GM21723 (cell line): ENCODE measurements around the gene GRWD1.

Experiments
- ATAC-seq: cut with Tn5 transposase; IDR thresholded peaks from one replicate; pipeline ENCODE4 v1.9.1; 2021; ENCODE audit warnings: mild to moderate bottlenecking, moderate library complexity; ENCODE audit not compliant: unreplicated experiment

Gene GRWD1

DNA sequence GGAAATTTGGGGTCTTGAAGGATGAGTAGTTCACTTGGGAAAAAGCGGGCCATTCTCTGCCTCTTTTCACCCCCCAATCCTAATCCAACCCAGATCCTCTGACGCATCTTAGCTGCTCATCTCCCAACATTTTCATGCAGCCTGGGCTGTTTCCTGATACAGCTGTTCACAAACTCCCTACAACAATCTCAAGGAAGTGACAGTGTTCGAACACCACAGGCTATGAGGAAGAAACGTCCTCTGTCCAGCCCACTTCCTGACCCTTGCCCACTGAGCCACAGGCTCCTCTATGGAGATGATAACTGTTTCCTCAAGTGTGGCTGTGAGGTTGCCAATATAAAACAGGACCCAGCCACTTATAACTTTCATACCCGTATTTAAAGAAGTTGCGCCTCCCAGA is 49.6 kb downstream of the GRWD1 start:
- no peak for ATAC-seq

DNA sequence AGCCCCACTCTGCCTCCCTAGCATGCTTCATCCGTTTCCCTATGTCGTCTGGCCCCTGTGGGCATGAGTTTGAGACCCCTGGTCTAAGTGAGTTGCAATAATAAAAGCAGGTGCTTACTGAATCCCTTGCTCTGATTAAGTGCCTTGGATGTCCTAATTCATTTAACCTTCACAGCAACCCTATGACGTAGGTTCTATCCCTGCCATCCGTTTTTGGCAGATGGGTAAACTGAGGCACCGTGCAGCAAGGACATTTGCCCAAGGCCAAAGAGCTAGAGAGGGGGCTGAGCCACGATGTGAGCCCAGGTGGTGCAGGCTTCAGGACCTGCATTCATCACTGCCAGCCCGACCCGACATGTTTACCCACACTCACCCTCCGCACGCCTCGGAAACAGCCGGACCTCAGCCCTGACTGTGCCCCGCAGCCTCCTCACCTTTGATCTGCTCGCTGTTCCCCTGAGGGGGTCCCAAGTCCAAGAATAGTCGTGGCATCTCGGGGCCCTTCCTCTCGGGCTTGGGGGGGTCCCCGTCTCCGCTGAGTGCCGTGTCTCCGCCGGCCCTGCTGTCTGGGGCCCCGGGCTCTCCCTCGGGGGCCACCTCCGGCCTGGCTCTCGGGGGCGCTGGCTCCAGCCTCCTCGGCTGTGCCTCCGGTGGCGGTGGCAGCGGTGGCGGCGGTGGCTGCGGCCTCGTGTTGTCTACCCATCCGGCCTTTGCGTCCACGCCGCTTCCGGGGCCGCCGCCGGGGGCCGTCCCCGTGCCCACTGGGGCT is 51.4 kb downstream of the GRWD1 start:
- ATAC-seq, result no peak

DNA sequence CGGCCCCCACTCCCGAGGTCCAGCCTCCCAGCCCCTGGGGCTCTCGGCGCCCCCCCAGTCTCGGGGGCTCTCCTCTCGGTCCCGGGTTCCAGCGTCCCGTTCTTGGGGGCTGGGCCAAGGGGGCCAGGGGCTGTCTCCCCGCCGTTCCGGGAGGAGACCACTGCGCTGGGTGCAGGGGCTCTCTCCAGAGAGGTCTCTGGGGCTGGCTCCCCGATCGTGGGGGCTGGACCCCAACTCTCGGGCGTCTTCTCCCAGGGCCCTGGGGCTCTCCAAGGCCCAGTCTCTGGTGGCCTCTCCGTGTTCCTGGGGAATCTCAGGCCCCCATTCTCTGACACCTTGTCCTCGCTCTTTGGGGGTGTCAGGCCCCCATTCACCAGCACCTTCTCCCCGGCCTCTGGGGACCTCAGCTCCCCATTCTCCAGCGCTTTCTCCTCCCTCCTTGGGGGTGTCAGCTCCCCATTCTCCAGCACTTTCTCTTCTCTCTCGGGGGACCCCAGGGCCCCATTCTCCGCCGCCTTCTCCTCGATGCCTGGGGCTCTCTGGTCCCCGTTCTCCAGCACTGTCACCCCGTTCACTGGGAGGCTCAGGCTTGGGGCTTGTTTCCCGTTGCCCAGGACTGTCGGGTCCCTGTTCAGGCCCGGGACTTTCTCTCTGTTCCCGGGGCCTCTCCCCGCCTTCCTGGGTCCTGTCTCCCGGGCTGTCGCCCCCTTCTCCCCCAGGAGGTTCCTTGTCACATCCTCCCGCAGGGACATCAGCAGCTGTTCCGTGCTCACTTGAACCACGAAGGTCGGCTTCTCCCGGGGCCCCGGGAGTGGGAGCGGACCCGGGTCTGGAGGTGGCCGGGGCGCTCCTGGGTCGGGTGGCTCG is 52.2 kb downstream of the GRWD1 start:
- no peak for ATAC-seq

DNA sequence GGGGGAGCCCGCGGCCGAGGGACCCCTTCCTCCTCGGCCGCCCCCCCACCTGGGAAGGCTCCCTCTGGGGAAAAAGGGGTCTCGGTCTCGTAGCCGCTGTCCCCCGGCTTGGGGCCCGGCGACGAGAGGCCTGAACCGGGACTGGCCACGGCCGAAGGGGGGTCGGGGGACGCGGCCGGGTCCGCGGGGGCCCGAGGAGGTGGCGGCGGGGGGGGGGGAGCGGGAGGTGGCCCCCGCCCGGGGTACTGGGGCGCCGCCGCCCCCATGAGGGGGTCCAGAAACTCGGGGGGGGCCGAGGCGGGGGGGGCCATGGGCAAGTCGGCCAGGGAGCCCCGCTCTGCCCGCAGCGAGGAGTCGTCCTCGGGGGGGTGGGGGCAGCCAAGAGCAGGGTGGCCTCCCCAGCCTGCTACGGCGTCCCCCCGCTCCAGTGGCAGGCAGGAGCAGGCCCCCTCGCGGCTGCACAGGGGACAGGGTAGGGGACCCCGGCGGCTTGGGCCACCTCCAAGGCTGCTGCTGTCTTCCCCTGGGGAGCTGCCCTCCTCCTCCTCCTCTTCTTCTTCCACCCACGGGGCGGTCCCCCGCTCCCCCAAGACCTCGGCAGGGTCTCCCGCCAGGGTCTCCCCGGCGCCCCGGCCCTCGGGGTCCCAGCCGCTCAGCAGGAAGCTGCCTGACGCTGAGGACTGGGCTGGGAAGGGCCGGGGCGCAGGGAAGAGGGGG is 53.0 kb downstream of the GRWD1 start:
- no peak for ATAC-seq

DNA sequence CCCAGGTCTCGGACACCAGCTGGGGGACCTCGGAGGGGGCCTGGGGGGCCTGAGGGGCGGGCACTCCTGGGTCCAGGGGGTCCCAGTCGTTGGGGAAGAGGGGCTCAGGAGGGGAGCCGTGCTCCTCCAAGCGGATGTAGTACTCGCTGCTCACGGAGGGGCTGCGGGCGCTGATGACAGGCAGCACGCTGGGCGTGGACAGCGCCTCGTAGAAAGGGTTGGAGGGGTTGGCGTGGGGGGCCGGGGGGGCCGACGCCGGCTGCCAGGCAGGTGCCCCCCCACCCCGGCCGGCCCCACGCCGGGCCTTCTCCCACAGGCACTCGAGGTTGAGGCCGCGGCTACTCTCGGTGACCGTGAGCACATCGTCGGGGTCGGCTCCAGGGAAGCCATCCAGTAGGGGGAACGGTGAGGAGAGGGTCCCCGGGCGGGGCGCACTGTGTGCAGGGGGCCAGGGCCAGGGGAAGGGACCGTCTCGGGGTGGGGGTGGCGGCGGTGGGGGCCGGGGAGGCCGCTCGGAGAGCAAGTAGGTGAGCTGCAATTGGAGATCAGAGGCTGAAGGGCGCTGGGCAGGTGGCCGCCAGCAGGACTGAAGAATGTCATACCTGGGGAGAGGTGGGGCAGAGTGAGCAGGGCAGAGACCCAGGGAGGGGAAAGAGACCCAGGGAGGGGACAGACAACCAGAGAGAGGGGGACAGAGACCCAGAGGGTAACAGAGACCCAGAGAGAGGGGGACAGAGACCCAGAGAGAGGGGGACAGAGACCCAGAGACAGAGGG is 53.7 kb downstream of the GRWD1 start:
- ATAC-seq, result no peak

DNA sequence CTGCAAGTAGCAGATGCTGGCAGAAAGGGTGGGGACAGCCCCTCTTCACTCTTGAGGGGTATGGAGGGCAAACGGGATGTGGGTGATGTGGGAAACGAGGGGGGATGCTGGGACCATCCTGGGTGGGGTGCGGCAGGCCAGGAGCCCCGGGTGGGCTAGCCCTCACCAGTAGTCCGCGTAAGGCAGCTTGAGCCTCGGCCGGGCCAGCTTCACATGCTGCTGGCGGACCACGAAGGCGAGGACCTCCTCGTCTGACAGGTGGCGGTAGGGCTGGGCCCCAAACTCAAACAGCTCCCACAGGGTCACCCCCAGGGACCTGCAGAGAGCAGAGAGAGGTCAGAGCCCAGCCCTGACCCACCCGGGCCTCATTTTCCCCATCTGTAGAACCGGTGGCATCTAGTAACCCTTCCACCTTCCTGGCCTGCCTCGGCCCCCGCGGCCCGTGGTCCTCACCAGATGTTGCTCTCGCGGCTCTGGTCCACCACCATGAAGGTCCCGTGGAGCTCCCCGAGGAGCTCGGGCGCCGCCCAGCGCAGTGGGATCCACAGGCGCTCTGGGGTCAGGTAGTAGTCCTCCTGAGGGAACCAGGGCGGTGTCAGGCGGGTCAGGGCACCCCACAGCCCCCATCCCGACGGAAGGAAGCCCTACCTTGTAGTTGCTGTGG is 55.2 kb downstream of the GRWD1 start:
- no peak for ATAC-seq

DNA sequence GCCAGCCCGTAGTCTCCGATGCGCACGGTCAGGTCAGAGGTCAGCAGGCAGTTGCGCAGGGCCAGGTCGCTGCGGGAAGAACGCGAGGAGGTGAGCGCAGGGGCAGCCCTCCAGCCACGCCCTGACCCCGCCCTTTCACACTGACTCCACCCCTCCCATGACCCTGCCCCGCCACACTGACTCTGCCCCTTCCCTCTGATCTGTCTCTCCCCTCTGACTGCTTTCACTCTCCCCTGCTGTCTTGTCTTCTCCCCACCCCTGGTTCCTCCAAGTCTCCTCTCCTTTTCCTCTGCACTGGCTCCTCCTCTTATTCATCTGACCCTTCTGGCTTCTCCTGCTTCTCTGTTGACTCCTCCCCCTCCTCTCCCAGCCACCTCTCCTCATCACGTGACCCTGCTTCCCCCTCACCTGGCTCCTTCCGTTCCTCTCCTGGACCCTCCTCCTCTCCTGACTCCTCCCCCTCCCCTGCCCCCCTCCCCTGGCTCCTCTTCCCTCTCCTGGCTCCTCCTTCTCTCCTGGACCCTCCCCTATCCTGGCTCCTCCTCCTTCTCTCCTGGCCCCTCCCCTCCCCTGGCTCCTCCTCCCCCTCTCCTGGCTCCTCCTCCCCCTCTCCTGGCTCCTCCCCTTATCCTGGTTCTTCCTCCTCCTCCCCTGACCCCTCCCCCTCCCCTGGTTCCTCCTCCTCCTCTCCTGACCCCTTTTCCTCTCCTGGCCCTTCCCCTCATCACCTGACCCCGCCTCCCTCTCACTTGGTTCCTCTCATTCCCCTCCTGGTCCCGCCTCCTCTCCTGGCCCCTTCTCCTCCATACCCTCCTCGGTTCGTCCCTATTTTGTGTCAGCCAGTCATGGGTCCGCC is 55.9 kb downstream of the GRWD1 start:
- ATAC-seq, result no peak

DNA sequence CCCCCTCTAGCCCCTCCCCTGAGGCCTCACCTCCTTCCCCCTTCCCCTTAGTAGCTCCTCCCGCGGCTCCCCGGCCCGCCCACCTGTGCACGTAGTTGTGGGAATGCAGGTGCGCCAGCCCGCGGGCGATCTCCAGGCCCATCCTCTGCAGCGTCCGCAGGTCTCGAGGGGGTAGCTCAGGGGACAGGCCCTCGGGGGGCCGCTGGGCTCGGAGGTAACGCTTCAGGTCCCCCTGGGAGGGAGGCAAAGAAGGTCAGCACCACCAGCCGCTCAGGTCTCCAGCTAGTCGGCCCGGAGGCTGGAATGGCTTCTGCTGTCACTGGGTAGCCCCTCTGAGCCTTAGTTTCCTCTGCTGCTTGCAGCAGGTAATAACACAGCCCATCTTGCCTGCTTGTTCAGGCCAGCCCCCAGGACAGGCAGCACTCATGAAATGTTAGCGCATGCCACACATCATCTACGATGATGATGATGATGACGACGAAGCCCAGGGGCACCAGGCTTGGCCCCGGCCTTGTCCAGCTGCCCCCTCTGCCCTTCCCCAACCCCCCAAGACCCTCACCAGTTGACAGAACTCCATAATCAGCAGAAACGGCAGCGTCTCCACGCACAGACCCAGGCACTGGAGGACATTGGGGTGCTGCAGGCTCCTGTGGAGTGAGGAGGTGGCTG is 56.7 kb downstream of the GRWD1 start:
- no peak for ATAC-seq

DNA sequence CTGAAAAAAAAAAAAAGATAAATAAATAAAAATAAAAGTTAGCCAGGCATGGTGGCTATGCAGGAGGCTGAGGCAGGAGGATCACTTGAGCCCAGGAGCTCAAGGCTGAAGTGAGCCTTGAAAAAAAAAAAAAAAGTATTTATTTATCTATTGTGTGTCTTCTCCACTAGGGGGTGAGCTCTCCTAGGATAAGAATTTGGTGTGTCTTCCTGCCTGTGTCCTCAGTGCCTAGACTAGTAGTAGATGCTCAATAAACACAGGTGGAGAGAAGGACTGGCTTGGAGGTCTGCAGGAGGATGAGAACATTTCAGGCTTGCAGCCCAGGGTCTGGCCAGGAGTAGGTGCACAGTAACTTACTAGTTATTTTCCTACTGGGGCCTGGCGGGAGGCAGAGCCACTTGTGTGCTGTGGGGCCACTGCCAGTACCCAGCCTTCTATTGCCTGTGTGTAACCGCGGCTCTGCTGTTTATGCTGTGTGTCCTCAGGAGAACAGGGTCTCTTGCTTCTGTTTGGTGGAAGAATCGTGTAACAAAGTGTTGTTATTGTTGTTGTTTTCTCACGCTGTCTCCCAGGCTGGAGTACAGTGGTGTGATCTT is 60.5 kb downstream of the GRWD1 start:
- no peak for ATAC-seq
